GM21528 (cell line): ENCODE results near the gene BMPR1A.
A peak's percentile ranks its signal among the peaks of the same experiment; 100 is the strongest.

Experiments used
- ATAC-seq: cut with Tn5 transposase; IDR thresholded peaks from one replicate; pipeline ENCODE4 v1.9.1; 2021; ENCODE audit warnings: mild to moderate bottlenecking, moderate library complexity; ENCODE audit not compliant: unreplicated experiment, low FRiP score

The BMPR1A gene

GRCh38 chr10:86756511-86757112 lies at the start of gene BMPR1A:
Gene BMPR1A, plus strand, starts transcription at chr10:86756619. Its CDS starts 119,400 bp downstream, at chr10:86876019.
- peak; percentile 48 for ATAC-seq

- ATAC-seq, result no peak
Measured at GRCh38 chr10:86706977-86707376, 49.4 kb upstream of the BMPR1A start.

DNA sequence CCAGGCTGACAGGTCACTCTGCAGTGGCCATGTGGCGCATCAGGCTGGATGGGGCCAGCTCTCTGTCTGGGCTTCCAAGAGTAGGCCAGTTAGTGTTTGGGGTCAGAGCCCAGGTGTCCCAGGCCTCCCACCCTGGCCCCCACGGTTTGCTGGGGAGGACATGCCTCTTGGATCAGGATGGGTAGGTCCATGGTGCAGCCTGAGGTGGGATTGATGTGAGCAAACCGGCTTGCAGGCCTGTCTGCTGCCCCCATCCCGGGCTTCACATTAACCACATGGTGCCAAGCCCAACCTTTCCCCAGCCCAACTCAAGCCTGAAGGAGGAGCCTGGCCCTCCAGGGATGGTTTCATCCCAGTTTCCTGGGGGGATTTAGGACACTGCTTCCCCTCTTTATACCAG lies 48.9 kb upstream of the BMPR1A start:
- ATAC-seq, result no peak

GRCh38 chr10:86708068-86708782 lies 48.2 kb upstream of the BMPR1A start:
- no peak for ATAC-seq

- ATAC-seq, result no peak
Measured at GRCh38 chr10:86708783-86709380, 47.5 kb upstream of the BMPR1A start.

- ATAC-seq, result no peak
Measured at GRCh38 chr10:86709396-86710185, 46.8 kb upstream of the BMPR1A start.

DNA sequence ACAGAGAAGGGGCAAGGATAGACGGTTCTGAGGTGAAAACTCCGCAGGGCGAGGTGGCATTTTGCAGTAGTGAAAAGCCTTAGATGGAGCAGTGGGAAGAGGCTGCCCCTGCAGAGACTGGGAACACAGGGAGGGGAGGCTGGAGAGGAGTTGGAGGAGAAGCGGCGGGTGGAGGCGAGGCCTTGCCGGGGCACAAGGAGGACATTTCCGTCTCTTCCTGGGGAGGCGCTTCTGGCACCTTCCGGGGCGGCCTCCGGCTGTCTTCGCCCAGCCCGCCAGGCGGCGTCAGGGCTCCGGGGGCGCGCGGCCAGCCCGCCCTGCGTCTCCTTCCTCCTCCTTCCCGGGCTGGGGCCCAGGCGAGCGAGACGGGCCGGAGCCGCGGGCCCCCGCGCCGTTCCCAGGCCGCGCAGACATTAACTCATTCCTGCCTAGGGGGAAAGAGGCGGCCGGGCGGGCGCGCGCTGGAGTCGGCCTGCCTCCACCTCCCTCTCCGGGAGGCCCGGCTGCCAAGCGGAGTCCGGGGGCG lies 45.4 kb upstream of the BMPR1A start:
- ATAC-seq, result peak; percentile 79

DNA sequence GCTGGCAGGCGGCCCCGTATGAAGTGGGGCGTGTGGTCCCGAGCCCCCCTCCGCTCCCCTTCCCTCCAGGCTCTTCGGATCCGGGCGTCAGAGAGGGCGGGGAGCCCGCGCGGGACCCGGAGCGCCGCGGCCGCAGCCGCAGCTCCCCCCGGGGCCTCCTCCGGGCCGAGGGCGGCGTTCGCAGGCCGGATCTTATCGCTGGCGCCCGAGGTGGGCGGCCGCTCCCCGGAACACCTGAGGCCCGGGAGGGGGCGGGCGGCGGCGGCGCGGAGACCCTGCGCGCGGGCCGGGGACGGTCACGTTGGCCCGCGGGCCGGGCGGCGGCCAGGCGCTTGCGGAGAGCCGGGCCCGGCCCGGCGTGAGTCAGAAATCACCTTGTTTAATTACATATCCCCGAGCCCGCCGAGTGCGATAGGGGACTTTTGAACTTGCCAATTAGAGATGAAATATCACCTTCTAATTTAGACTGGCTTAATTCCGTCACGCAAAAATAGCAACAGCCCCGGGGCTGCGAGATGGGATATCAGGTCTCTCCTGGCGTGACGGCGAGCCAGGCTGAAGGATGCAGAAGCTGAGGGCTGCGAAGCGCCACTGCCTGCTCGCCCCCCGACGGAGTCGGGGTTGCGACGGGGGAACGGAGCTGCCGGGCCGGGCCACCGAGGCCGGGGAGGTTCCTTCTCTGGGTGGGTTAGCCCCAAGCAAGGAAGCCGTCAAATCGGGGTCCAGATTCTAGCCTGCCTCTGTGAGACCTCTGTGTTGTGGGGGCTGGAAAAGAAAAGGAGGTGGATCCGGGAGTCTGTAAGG lies 44.7 kb upstream of the BMPR1A start:
- peak; percentile 60 for ATAC-seq

- ATAC-seq, result peak; percentile 22
Measured at GRCh38 chr10:86712317-86712707, 44.1 kb upstream of the BMPR1A start.

DNA sequence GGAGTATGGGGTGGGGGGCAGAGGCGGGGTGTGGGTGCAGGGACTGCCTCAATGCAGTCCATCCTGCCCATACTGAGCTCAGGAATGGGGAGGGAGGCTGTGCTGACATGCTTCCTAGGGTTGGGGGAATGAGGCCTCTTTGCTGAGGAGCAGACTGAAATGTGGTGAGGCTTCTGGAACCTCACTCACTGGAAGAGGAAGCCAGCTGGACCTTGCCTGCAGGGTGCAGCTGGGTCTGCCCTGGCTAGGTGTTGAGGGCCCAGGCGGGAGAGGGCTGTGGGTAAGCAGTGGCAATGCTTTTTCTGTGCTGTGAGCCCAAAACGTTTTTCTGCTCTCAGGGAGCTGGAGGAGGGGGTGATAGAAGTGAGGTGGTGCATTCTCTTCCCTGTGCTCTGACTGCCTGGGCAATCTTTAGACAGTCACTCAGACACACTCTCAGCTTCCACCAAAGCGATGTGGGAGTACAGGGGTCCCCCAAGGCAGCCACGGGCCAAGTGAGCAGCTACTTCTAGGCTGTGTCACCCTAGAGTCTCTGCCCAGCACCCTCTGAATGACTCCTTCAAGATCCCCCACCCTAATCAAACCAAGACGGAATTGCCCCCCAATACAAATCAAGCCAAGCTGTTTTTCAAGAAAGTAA lies 41.1 kb upstream of the BMPR1A start:
- ATAC-seq, result no peak

DNA sequence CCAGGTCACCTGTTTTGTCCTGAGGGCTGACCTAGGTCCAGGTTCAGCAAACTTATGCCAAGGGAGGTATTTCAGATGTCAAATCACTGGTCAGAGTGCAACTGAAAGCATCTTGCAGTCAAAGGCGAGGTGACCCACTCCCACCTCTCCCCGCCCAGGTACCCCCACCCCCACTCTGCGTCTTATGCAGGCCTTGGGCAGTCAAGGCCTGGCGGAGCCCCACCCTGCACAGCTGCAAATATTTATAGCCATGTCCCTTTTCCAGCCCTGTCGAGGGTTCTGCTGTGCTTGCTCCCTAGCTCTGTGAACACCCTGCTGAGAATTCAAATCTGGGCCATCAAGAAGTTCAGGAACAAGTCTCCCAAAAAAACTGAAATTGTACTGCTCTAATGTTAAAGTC lies 40.6 kb upstream of the BMPR1A start:
- no peak for ATAC-seq

DNA sequence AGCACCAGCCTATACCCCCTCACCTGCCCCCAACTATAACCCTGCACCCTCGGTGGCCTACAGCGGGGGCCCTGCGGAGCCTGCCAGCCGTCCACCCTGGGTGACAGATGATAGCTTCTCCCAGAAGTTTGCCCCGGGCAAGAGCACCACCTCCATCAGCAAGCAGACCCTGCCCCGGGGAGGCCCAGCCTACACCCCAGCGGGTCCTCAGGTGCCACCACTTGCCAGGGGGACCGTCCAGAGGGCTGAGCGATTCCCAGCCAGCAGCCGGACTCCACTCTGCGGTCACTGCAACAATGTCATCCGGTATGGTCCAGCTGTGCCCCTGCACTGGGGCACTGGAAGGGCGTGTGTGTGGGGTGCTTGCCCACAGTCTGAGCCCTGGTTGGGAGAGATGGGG lies 40.0 kb upstream of the BMPR1A start:
- no peak for ATAC-seq

GRCh38 chr10:86718556-86718955 lies 37.9 kb upstream of the BMPR1A start:
- no peak for ATAC-seq

- no peak for ATAC-seq
Measured at GRCh38 chr10:86721232-86721631, 35.2 kb upstream of the BMPR1A start.

DNA sequence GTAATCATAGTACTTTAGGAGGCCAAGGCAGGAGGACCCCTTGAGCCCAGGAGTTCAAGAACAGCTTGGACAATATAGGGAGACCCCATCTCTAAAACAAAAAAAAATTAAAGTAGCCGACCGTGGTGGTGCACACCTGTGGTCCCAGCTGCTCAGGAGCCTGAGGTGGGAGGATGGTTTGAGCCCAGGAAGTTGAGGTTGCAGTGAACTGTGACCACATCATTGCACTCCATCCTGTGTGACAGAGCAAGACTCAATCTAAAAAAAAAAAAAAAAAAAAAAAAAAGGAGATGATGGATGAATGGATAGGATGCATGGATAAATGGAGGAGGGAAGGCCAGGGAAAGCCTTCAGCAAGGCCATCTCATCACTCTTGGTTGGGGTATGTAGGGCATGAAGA lies 33.4 kb upstream of the BMPR1A start:
- no peak for ATAC-seq

- ATAC-seq, result no peak
Measured at GRCh38 chr10:86724445-86724844, 32.0 kb upstream of the BMPR1A start.

DNA sequence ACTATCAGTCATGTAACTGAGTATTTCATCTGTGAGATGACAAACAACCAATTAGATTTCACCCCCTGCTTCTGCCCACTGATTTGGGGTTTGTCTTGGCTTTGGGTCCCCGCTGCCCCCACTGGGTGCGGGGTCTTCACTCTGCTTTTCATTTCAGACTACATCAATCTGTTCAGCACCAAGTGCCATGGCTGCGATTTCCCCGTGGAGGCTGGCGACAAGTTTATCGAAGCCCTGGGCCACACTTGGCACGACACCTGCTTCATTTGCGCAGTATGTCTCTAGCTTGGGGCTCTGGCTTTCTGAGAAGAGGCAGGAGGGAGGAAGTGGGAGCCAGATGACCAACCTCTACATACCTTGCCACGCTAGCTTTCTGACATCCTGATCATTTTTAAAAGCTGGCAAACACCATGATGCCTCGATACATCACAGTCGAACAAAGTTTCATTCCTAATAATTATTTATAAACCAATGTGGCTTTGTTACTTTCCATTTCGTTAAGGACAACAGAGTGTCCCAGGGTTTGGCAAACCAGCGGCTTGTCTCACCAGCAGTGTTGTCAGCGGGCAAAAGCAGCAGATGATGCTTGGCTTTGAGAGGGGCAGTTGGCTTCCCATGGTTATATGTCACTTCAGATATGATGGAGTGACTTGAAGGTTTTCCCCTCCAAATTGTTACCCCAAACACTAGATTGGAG lies 30.3 kb upstream of the BMPR1A start:
- no peak for ATAC-seq

GRCh38 chr10:86726677-86726999 lies 29.8 kb upstream of the BMPR1A start:
- no peak for ATAC-seq

GRCh38 chr10:86727470-86727869 lies 28.9 kb upstream of the BMPR1A start:
- no peak for ATAC-seq
